Astrocyte (in vitro differentiated cells and primary cell): ENCODE data around the gene KCNN3. TPM values are rescaled to one million over a fixed set of nuclear protein-coding genes. Genes with fewer than 3 reads are reported as not detected.

ENCODE experiments used
- DNase-seq: peaks from one replicate; pipeline ENCODE4 v3.0.0-alpha.2; 2010; ENCODE audit warnings: low read depth
- FAIRE-seq: peaks from 2 replicates; lab custom pipeline; 2011; peaks lifted over from hg19 to GRCh38; lab: Jason Lieb, UNC
- H2AFZ ChIP-seq: 2 replicates; pipeline ENCODE4 v1.6.0; 2012; ENCODE audit warnings: low read depth, low read length, inconsistent platforms
- H3K27ac ChIP-seq: 2 replicates; pipeline ENCODE4 v1.5.1; 2011; ENCODE audit warnings: low read depth, low read length, inconsistent platforms
- H3K27me3 ChIP-seq: 2 replicates; pipeline ENCODE4 v1.6.0; 2011; ENCODE audit warnings: low read length, inconsistent platforms; ENCODE audit not compliant: insufficient read depth
- H3K36me3 ChIP-seq: 2 replicates; pipeline ENCODE4 v1.5.1; 2011; ENCODE audit warnings: low read length, inconsistent platforms; ENCODE audit not compliant: insufficient read depth
- H3K4me1 ChIP-seq: 2 replicates; pipeline ENCODE4 v1.5.1; 2011; ENCODE audit warnings: low read length, inconsistent platforms; ENCODE audit not compliant: insufficient read depth
- H3K4me2 ChIP-seq: 2 replicates; pipeline ENCODE4 v1.6.0; 2012; ENCODE audit warnings: low read length, inconsistent platforms
- H3K4me3 ChIP-seq: 2 replicates; pipeline ENCODE4 v1.5.1; 2011; ENCODE audit warnings: low read depth, mild to moderate bottlenecking, low read length, inconsistent platforms; ENCODE audit not compliant: insufficient read depth
- H3K79me2 ChIP-seq: 2 replicates; pipeline ENCODE4 v1.6.0; 2012; ENCODE audit warnings: mild to moderate bottlenecking, low read length, inconsistent platforms; ENCODE audit not compliant: insufficient read depth
- H3K9ac ChIP-seq: 2 replicates; pipeline ENCODE4 v1.6.0; 2012; ENCODE audit warnings: mild to moderate bottlenecking, low read length, inconsistent platforms
- H3K9me3 ChIP-seq: 2 replicates; pipeline ENCODE4 v1.5.1; 2012; ENCODE audit warnings: low read depth, mild to moderate bottlenecking, low read length, inconsistent platforms; ENCODE audit not compliant: insufficient read depth
- H4K20me1 ChIP-seq: 2 replicates; pipeline ENCODE4 v1.6.0; 2012; ENCODE audit warnings: low read length, inconsistent platforms; ENCODE audit not compliant: insufficient read depth
- H3K27ac Mint-ChIP-seq: one replicate; pipeline ENCODE4 v1.8.0; 2021; ENCODE audit warnings: mild to moderate bottlenecking, mixed read lengths; ENCODE audit not compliant: unreplicated experiment
- H3K27me3 Mint-ChIP-seq: one replicate; pipeline ENCODE4 v1.8.0; 2021; ENCODE audit warnings: low read depth, mixed read lengths; ENCODE audit not compliant: unreplicated experiment
- H3K36me3 Mint-ChIP-seq: one replicate; pipeline ENCODE4 v1.8.0; 2021; ENCODE audit warnings: low read depth, mixed read lengths; ENCODE audit not compliant: unreplicated experiment
- H3K4me1 Mint-ChIP-seq: one replicate; pipeline ENCODE4 v1.8.0; 2021; ENCODE audit warnings: low read depth, mixed read lengths; ENCODE audit not compliant: unreplicated experiment
- H3K4me3 Mint-ChIP-seq: one replicate; pipeline ENCODE4 v1.8.0; 2021; ENCODE audit warnings: mild to moderate bottlenecking, moderate library complexity, mixed read lengths; ENCODE audit not compliant: unreplicated experiment
- H3K9me3 Mint-ChIP-seq: one replicate; pipeline ENCODE4 v1.8.0; 2021; ENCODE audit warnings: mild to moderate bottlenecking, mixed read lengths; ENCODE audit not compliant: unreplicated experiment
- CTCF ChIP-seq: IDR thresholded peaks from 2 replicates; pipeline ENCODE4 v1.5.1; 2011; ENCODE audit warnings: low read depth, mild to moderate bottlenecking, inconsistent platforms, low read length, moderate library complexity; ENCODE audit not compliant: insufficient read depth
- EZH2 ChIP-seq: IDR thresholded peaks from 2 replicates; pipeline ENCODE4 v1.6.1; 2012; ENCODE audit warnings: mild to moderate bottlenecking, low read length, inconsistent platforms; ENCODE audit not compliant: insufficient read depth
- total RNA-seq: library from RNA; stranded (reverse); gene quantifications from 2 replicates; pipeline ENCODE4 v1.2.1, GENCODE V29; 2021

The KCNN3 gene
- total RNA-seq, 1 donor from 2014 or later, result 0.66 TPM

- Mint-ChIP-seq H3K27me3 (peaks cover 93% of the 10 kb centered on the region), H3K9me3 (peaks cover 6% of the 10 kb centered on the region), H3K36me3 (no peaks in the 10 kb centered on the region), H3K4me1 (peaks cover 3% of the 10 kb centered on the region), H3K27ac (no peak overlapping the region), H3K4me3 (no peak overlapping the region)
- Histone ChIP-seq H3K4me3 (no peak overlapping the region), H3K27me3 (peaks cover 60% of the 10 kb centered on the region), H3K9me3 (no peaks in the 10 kb centered on the region), H3K27ac (no peak overlapping the region), H3K4me2 (no peak overlapping the region), H3K4me1 (no peaks in the 10 kb centered on the region), H4K20me1 (no peaks in the 10 kb centered on the region), H3K9ac (no peak overlapping the region), H3K79me2 (no peaks in the 10 kb centered on the region), H2AFZ (no peak overlapping the region), H3K36me3 (no peaks in the 10 kb centered on the region)
- FAIRE-seq (no peak), DNase-seq (no peak)
- TF ChIP-seq CTCF (no peak), EZH2 (no peak)
Observed at GRCh38 chr1:154802982-154803920, 66.8 kb downstream of the KCNN3 start.

- Mint-ChIP-seq H3K4me3 (no peak overlapping the region), H3K4me1 (peaks cover 3% of the 10 kb centered on the region), H3K27me3 (peaks cover 92% of the 10 kb centered on the region), H3K36me3 (no peaks in the 10 kb centered on the region), H3K27ac (no peak overlapping the region), H3K9me3 (peaks cover 6% of the 10 kb centered on the region)
- FAIRE-seq (no peak), DNase-seq (no peak)
- Histone ChIP-seq H3K4me2 (no peak overlapping the region), H3K4me3 (no peak overlapping the region), H4K20me1 (no peaks in the 10 kb centered on the region), H3K36me3 (no peaks in the 10 kb centered on the region), H3K4me1 (no peaks in the 10 kb centered on the region), H3K9ac (no peak overlapping the region), H3K27me3 (peaks cover 56% of the 10 kb centered on the region), H3K27ac (no peak overlapping the region), H3K9me3 (no peaks in the 10 kb centered on the region), H3K79me2 (no peaks in the 10 kb centered on the region), H2AFZ (no peak overlapping the region)
- no peak for TF ChIP-seq EZH2
Observed at GRCh38 chr1:154802336-154802969, 67.6 kb downstream of the KCNN3 start.

- Histone ChIP-seq H3K9me3 (no peaks in the 10 kb centered on the region), H3K4me1 (no peaks in the 10 kb centered on the region), H3K9ac (no peak overlapping the region), H3K4me2 (no peak overlapping the region), H3K79me2 (no peaks in the 10 kb centered on the region), H3K27ac (no peak overlapping the region), H3K36me3 (no peaks in the 10 kb centered on the region), H4K20me1 (no peaks in the 10 kb centered on the region), H3K4me3 (no peak overlapping the region), H2AFZ (no peak overlapping the region), H3K27me3 (peaks cover 48% of the 10 kb centered on the region)
- DNase-seq (no peak), FAIRE-seq (no peak)
- Mint-ChIP-seq H3K4me1 (peaks cover 7% of the 10 kb centered on the region), H3K27me3 (peaks cover 89% of the 10 kb centered on the region), H3K36me3 (peaks cover 2% of the 10 kb centered on the region), H3K9me3 (peaks cover 8% of the 10 kb centered on the region), H3K4me3 (no peak overlapping the region), H3K27ac (no peak overlapping the region)
- TF ChIP-seq CTCF (no peak), EZH2 (no peak)
Observed at GRCh38 chr1:154801234-154802011, 68.7 kb downstream of the KCNN3 start.
